HG03060 (cell line): ENCODE measurements around the gene LRRC66.

Experiments used
- ATAC-seq: cut with Tn5 transposase; IDR thresholded peaks from one replicate; pipeline ENCODE4 v1.9.1; 2021; ENCODE audit warnings: low read depth, moderate number of reproducible peaks; ENCODE audit not compliant: unreplicated experiment

The LRRC66 gene

GRCh38 chr4:52015366-52015765, 4.8 kb downstream of the LRRC66 start:
- ATAC-seq: no peak

- ATAC-seq: no peak
These were observed 5.3 kb downstream of the LRRC66 start for GRCh38 chr4:52014903-52015302.

GRCh38 chr4:52012651-52013050, 7.5 kb downstream of the LRRC66 start:
- no peak for ATAC-seq

GRCh38 chr4:52010986-52011385, 9.2 kb downstream of the LRRC66 start:
- no peak for ATAC-seq

GRCh38 chr4:52006887-52007286, 13.3 kb downstream of the LRRC66 start:
- ATAC-seq: no peak

- ATAC-seq: no peak
These were observed 14.4 kb downstream of the LRRC66 start for GRCh38 chr4:52005604-52006273.

GRCh38 chr4:52004414-52004813, 15.7 kb downstream of the LRRC66 start:
- ATAC-seq: no peak

GRCh38 chr4:52001616-52002015, 18.5 kb downstream of the LRRC66 start:
- ATAC-seq: no peak

- ATAC-seq: no peak
These were observed 20.9 kb downstream of the LRRC66 start for GRCh38 chr4:51999250-51999649.

GRCh38 chr4:51998837-51999236, 21.3 kb downstream of the LRRC66 start:
- ATAC-seq: no peak

- no peak for ATAC-seq
These were observed 22.5 kb downstream of the LRRC66 start for GRCh38 chr4:51997647-51998046.

- ATAC-seq: no peak
These were observed 24.4 kb downstream of the LRRC66 start for GRCh38 chr4:51995647-51996220.

- ATAC-seq: no peak
These were observed 54.3 kb downstream of the LRRC66 start for GRCh38 chr4:51965862-51966261.

GRCh38 chr4:51963841-51964517, 56.2 kb downstream of the LRRC66 start:
- no peak for ATAC-seq

- no peak for ATAC-seq
These were observed 59.7 kb downstream of the LRRC66 start for GRCh38 chr4:51960486-51960885.

- no peak for ATAC-seq
These were observed 61.8 kb downstream of the LRRC66 start for GRCh38 chr4:51958199-51958968.
